ENCODE data around the gene KCNB1.

The KCNB1 gene

DNA sequence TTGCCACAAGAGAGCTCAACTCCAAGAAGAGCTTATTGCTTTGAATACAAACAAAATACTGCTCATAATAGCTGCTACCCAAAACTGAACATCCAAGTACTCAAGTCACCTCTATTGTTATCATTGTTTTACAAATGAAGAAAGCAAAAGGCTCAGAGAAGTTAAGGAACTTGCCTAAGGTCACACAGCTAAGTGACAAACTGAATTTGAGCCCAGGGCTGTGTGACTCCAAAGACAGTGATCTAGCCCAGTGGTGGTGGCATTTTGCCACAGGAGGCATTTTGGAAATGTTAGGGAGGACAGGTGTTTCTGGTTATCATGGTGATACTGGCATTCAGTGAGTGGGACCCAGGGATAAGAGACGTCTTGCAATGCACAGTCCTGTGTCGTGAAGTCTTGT lies 79.5 kb downstream of the KCNB1 start:
- no peak for DNase-seq
- no peak overlapping the region for H3K4me3 ChIP-seq

DNA sequence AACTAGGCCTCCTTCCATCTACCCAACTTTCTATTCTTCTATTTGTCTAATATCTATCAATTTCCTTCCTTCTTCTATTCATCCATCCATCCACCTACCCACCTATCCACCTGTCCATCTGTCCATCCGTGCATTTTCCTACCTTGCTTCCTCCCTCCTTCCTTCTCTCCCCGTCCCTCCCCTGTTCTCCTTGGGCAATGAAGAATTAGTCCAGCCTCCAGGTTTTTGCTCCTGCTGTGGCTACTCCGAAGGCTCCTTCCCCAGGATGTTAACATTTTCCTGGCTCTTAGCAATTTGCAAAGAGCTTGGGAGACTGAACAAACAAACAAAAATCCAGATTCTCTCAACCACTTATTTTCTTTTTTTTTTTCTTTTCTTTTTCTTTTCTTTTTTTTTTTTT lies 81.6 kb downstream of the KCNB1 start:
- Histone ChIP-seq H3K27me3 (no peaks in the 10 kb centered on the region), H3K4me1 (peaks cover 0 to 45% (median 26%) of the 10 kb centered on the region in 4 donors), H3K36me3 (no peaks in the 10 kb centered on the region), H3K4me3 (no peak overlapping the region), H3K27ac (peak overlapping the region; percentile 79 to 85), H3K9me3 (no peaks in the 10 kb centered on the region)
- peak; percentile 59 to 82 for DNase-seq
- intact Hi-C loops (cut with DNase I; ENCODE audit: low total_unique reads) = no loop called here
- no peak for TF ChIP-seq CTCF (IDR thresholded peaks at IDR 0.05)

More for the DNA sequence above, 79.5 kb downstream of the KCNB1 start:
- intact Hi-C loops (cut with DNase I; ENCODE audit: low total_unique reads) = no loop called here
- Histone ChIP-seq H3K27me3 (no peaks in the 10 kb centered on the region), H3K9me3 (no peaks in the 10 kb centered on the region), H3K4me1 (peaks cover 0 to 43% (median 26%) of the 10 kb centered on the region in 4 donors), H3K36me3 (no peaks in the 10 kb centered on the region), H3K27ac (peak overlapping the region in 1 of 2 donors; percentile 28)
- no peak for TF ChIP-seq CTCF (IDR thresholded peaks at IDR 0.05)

GRCh38 chr20:49400410-49400809 lies 82.1 kb downstream of the KCNB1 start:
- no peak for TF ChIP-seq CTCF (IDR thresholded peaks at IDR 0.05)
- Histone ChIP-seq H3K27me3 (no peaks in the 10 kb centered on the region), H3K4me3 (no peak overlapping the region), H3K27ac (peak overlapping the region; percentile 79 to 85), H3K9me3 (no peaks in the 10 kb centered on the region), H3K4me1 (peaks cover 0 to 50% (median 31%) of the 10 kb centered on the region in 4 donors), H3K36me3 (no peaks in the 10 kb centered on the region)
- peak; percentile 81 to 88 for DNase-seq
- intact Hi-C loops (cut with DNase I; ENCODE audit: low total_unique reads) = no loop called here

DNA sequence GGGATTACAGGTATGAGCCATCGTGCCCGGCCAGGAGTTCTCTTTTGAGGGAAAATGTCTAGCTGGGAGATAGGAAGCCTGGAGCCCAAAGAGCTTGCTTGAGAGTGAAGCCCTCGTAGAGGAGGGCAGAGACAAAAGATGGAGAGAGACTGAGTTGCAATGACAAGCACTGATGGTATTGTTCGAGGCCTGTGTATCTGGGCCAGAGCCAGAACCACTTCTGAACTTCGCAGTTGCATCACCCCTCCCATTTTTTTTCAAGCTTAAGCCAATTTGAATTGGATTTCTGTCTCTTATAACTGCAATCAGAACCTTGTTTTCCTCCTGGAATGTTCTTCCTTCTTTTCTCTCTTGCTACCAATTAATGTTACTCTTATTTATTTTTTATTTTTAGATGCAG lies 83.1 kb downstream of the KCNB1 start:
- Histone ChIP-seq H3K9me3 (no peaks in the 10 kb centered on the region), H3K27me3 (no peaks in the 10 kb centered on the region), H3K27ac (peak overlapping the region; percentile 79 to 85), H3K4me3 (no peak overlapping the region), H3K36me3 (no peaks in the 10 kb centered on the region), H3K4me1 (peaks cover 0 to 60% (median 35%) of the 10 kb centered on the region in 4 donors)
- intact Hi-C loops (cut with DNase I; ENCODE audit: low total_unique reads) = loop anchor here (10.0 kb wide), 1 partner anchor 55 kb away; no protein-coding TSS in a partner anchor
- DNase-seq = peak; percentile 65 to 79
- no peak for TF ChIP-seq CTCF (IDR thresholded peaks at IDR 0.05)

DNA sequence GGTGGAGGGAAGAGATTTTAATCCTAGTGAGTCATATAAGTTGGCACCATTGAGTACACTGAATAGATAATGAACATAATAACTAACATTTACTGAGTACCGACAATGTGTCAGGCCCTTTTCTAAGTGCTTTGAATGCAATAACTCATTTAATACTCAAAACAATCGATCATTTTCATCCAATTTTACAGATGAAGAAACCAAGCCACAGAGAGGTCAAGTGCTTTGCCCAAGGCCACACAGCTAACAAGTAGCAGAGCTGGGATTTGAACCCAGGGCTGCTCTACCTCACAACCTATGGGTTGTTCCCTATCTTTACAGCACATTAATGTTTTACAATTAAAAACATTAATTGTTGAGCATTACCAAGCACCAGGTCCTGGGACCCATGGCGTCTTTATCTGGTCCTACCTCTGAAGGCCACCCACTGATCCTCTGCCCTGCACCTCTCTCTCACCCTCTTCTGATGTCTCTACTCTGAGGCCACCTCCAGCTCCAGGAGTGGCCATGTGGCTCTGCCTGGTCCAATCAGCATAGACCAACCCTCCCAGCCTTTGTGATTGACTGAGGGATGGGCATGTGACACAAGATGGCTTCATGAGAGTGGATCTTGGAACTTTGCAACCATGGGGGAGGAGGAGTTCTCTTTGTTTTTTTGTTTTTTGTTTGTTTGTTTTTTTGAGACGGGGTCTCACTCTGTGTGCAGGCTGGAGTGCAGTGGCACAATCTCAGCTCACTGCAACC lies 83.9 kb downstream of the KCNB1 start:
- Histone ChIP-seq H3K27me3 (no peaks in the 10 kb centered on the region), H3K36me3 (no peaks in the 10 kb centered on the region), H3K9me3 (no peaks in the 10 kb centered on the region), H3K4me3 (no peak overlapping the region), H3K4me1 (peaks cover 0 to 67% (median 37%) of the 10 kb centered on the region in 4 donors), H3K27ac (peak overlapping the region; percentile 49 to 79)
- TF ChIP-seq CTCF (IDR thresholded peaks at IDR 0.05) = no peak
- intact Hi-C loops (cut with DNase I; ENCODE audit: low total_unique reads) = loop anchor here (10.0 kb wide), 1 partner anchor 54 kb away; no protein-coding TSS in a partner anchor
- DNase-seq = no peak

Measured in tibial artery (tissue), 4 donors.